ENCODE results near the gene DNAJC16.

The DNAJC16 gene

DNA sequence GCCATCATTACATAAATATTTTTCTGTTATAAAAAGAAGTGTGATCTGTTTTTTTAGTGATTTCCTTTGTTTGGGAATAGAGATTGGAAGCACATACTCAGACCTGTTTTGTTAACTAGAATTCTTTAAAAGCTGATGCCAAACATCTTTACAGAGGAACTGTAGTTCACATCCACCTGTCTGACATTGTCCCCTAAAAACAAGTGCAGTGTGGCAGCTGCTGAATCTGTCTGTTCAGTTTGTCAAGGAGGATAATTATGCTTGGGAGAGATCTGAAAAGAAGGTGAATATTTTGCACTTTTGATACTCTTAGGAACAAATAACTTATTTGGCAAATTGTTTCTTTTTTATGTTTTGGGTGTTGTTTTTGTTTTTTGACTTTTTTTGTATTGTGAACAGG, 44.6 kb downstream of the DNAJC16 start:
- Histone ChIP-seq H3K4me3 (ENCODE audit: insufficient read depth, low read length, poor library complexity, severe bottlenecking) (no peak overlapping the region), H3K79me2 (ENCODE audit: insufficient read depth, low read length) (no peaks in the 10 kb centered on the region), H3K9ac (ENCODE audit: low read length) (0 out of 2 replicates have a peak overlapping the region, but pooled peaks have one; percentile 9), H3K27me3 (ENCODE audit: low read length) (no peaks in the 10 kb centered on the region), H3K9me2 (replicated peaks; ENCODE audit: insufficient read depth, low read length) (no peaks in the 10 kb centered on the region), H3K4me2 (ENCODE audit: low read depth, low read length, poor library complexity, severe bottlenecking) (peak overlapping the region; percentile 53), H2AFZ (ENCODE audit: low read depth, low read length, severe bottlenecking) (no peak overlapping the region), H3F3A (ENCODE audit: insufficient read depth) (peaks cover 22% of the 10 kb centered on the region), H3K27ac (ENCODE audit: low read depth, low read length) (peak overlapping the region; percentile 81), H3K36me3 (ENCODE audit: low read length) (0 out of 2 replicates have a peak, but pooled peaks cover 2% of the 10 kb centered on the region), H3K9me3 (ENCODE audit: insufficient read depth, low read length) (no peaks in the 10 kb centered on the region), H4K20me1 (ENCODE audit: low read depth, low read length) (no peaks in the 10 kb centered on the region)
- TF ChIP-seq, protein P1, sequence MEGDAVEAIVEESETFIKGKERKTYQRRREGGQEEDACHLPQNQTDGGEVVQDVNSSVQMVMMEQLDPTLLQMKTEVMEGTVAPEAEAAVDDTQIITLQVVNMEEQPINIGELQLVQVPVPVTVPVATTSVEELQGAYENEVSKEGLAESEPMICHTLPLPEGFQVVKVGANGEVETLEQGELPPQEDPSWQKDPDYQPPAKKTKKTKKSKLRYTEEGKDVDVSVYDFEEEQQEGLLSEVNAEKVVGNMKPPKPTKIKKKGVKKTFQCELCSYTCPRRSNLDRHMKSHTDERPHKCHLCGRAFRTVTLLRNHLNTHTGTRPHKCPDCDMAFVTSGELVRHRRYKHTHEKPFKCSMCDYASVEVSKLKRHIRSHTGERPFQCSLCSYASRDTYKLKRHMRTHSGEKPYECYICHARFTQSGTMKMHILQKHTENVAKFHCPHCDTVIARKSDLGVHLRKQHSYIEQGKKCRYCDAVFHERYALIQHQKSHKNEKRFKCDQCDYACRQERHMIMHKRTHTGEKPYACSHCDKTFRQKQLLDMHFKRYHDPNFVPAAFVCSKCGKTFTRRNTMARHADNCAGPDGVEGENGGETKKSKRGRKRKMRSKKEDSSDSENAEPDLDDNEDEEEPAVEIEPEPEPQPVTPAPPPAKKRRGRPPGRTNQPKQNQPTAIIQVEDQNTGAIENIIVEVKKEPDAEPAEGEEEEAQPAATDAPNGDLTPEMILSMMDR (IDR thresholded peaks at IDR 0.05; ENCODE audit: insufficient read depth, low read length, poor library complexity, severe bottlenecking) = no peak
- TF ChIP-seq EZH2phosphoT487 (conservative IDR thresholded peaks at IDR 0.05; ENCODE audit: low read length) = no peak

DNA sequence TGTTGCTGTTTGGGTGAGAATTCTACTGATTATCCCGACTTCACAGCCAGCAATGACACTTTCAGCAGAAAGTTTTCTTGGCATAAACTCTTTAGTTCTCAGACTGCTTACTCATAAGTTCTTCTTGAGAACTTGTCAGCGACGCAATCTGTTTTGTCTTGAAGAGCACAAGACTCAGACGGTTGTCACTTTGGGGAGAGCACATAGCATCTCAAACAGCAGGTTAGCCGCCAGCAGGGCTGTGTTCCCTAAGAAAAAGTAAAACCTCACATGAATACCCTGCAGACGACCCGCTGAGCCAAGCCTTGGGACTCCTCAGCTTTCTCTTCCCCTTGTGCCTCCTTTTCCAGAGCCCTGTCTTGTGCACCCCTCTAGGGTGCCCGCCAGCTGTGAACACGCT, 46.8 kb downstream of the DNAJC16 start:
- Histone ChIP-seq H3K4me2 (ENCODE audit: low read depth, low read length, poor library complexity, severe bottlenecking) (no peak overlapping the region), H3K9ac (ENCODE audit: low read length) (no peak overlapping the region), H3K9me2 (replicated peaks; ENCODE audit: insufficient read depth, low read length) (no peaks in the 10 kb centered on the region), H3F3A (ENCODE audit: insufficient read depth) (peaks cover 22% of the 10 kb centered on the region), H3K79me2 (ENCODE audit: insufficient read depth, low read length) (no peaks in the 10 kb centered on the region), H3K36me3 (ENCODE audit: low read length) (no peaks in the 10 kb centered on the region), H3K4me3 (ENCODE audit: insufficient read depth, low read length, poor library complexity, severe bottlenecking) (no peak overlapping the region), H3K27me3 (ENCODE audit: low read length) (no peaks in the 10 kb centered on the region), H3K9me3 (ENCODE audit: insufficient read depth, low read length) (no peaks in the 10 kb centered on the region), H2AFZ (ENCODE audit: low read depth, low read length, severe bottlenecking) (no peak overlapping the region), H4K20me1 (ENCODE audit: low read depth, low read length) (no peaks in the 10 kb centered on the region), H3K27ac (ENCODE audit: low read depth, low read length) (no peak overlapping the region)
- TF ChIP-seq EZH2phosphoT487 (conservative IDR thresholded peaks at IDR 0.05; ENCODE audit: low read length) = no peak
- TF ChIP-seq, protein P1 (IDR thresholded peaks at IDR 0.05; ENCODE audit: insufficient read depth, low read length, poor library complexity, severe bottlenecking) = no peak

DNA sequence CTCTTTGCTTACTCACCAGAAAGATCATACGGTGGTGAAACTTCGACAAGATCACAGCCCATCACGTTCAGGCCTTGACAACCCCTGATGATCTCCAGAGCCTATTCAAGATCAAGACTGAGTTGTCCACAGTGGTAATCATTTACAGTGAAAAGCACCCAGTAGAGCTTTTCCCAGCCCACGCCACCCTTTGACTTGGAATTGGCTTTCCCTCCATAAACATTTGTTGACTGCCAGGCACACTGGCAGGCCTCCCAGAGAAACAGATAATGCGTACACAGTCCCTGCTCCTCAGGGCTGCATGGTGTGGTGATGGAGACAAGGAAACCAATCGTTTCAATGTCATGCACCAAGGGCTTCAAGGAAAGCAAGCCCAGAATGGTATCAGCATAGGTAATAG, 48.1 kb downstream of the DNAJC16 start:
- H2AFZ ChIP-seq (ENCODE audit: low read depth, low read length, severe bottlenecking) = no peak overlapping the region
- no peak overlapping the region for H3K27ac ChIP-seq (ENCODE audit: low read depth, low read length)
- H3K9me2 ChIP-seq (replicated peaks; ENCODE audit: insufficient read depth, low read length) = no peaks in the 10 kb centered on the region
- H3F3A ChIP-seq (ENCODE audit: insufficient read depth) = peaks cover 22% of the 10 kb centered on the region
- H4K20me1 ChIP-seq (ENCODE audit: low read depth, low read length) = no peaks in the 10 kb centered on the region
- no peaks in the 10 kb centered on the region for H3K36me3 ChIP-seq (ENCODE audit: low read length)
- no peaks in the 10 kb centered on the region for H3K9me3 ChIP-seq (ENCODE audit: insufficient read depth, low read length)
- H3K79me2 ChIP-seq (ENCODE audit: insufficient read depth, low read length) = no peaks in the 10 kb centered on the region
- TF ChIP-seq, protein P1 (IDR thresholded peaks at IDR 0.05; ENCODE audit: insufficient read depth, low read length, poor library complexity, severe bottlenecking) = no peak
- TF ChIP-seq EZH2phosphoT487 (conservative IDR thresholded peaks at IDR 0.05; ENCODE audit: low read length) = no peak
- no peak overlapping the region for H3K4me3 ChIP-seq (ENCODE audit: insufficient read depth, low read length, poor library complexity, severe bottlenecking)
- no peaks in the 10 kb centered on the region for H3K27me3 ChIP-seq (ENCODE audit: low read length)
- no peak overlapping the region for H3K9ac ChIP-seq (ENCODE audit: low read length)
- no peak overlapping the region for H3K4me2 ChIP-seq (ENCODE audit: low read depth, low read length, poor library complexity, severe bottlenecking)

All from SU-DHL-6 (cell line).